Measurements from ENCODE around the gene PRSS3. TPM values are rescaled to one million over a fixed set of nuclear protein-coding genes. Genes with fewer than 3 reads are reported as not detected.
"Not testable (repeated sequence)": the region's sequence is repeated elsewhere in the genome, so short reads cannot be mapped to it uniquely, and the experiment has no call there.

PRSS3 gene
- polyA plus RNA-seq, 1 donor (not counting 4 experiments of a cell fraction or from before 2014, with no cell fraction given) = 9.1 TPM

DNA sequence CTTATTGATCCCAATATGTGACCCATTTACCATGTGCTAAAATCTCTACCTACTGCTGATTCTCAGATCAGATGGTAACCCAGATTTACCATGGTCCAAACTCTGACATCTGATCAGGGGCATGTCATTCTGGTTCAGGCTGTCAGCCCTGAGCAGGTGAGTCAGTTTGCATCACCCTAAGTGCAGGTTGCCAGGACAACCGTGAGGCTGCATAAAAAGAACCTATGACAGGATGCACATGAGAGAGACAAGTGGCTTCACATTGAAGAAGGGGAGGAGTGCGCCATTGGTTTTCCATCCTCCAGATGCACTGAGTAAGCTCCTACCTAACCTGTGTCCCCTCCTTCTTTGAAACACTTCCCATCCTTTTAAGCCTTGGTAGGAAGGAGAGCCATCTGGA is 801 bp upstream of the PRSS3 start:
- H3K9me1 ChIP-seq (ENCODE audit: control insufficient read depth, extremely low read depth, insufficient read depth, low read length) = no peaks in the 10 kb centered on the region
- no peak overlapping the region for H3K27ac ChIP-seq (ENCODE audit: control insufficient read depth, insufficient read depth, low read length)
- no peak overlapping the region for H3K4me3 ChIP-seq (ENCODE audit: control insufficient read depth in 2 of 3, extremely low read depth in 1 of 3, insufficient read depth in 2 of 3, low read depth in 1 of 3, low read length in 3 of 3)
- no peaks in the 10 kb centered on the region for H4K20me1 ChIP-seq (ENCODE audit: control insufficient read depth, extremely low read depth, insufficient read depth, low read length)
- no peak overlapping the region for H3K9ac ChIP-seq (ENCODE audit: control insufficient read depth, extremely low read depth, insufficient read depth, low read length)
- no peak for DNase-seq (ENCODE audit: low read depth, low spot score)
- no peaks in the 10 kb centered on the region for H3K79me2 ChIP-seq (ENCODE audit: control insufficient read depth, insufficient read depth, low read length)
- H3K4me2 ChIP-seq (ENCODE audit: control insufficient read depth, extremely low read depth, insufficient read depth, low read depth, low read length) = no peak overlapping the region
- H3K27me3 ChIP-seq (ENCODE audit: control insufficient read depth, extremely low read depth, insufficient read depth, low read length) = no peaks in the 10 kb centered on the region
- no peak for FAIRE-seq
- H3K9me3 ChIP-seq (ENCODE audit: control insufficient read depth, low read depth, low read length) = no peaks in the 10 kb centered on the region
- peaks cover 3 to 6% of the 10 kb centered on the region in 2 experiments for H3K36me3 ChIP-seq (ENCODE audit: control insufficient read depth in 2 of 2, extremely low read depth in 1 of 2, insufficient read depth in 2 of 2, low read length in 2 of 2)
- dilution Hi-C loops (cut with MboI; ENCODE audit: extremely low pct_ligation_motif_present, low sequenced_read_pairs) = no loop called here
- peaks cover 12% of the 10 kb centered on the region for H3K4me1 ChIP-seq (ENCODE audit: control insufficient read depth, extremely low read depth, insufficient read depth, low read length)
- H2AFZ ChIP-seq (ENCODE audit: control insufficient read depth, low read length) = no peak overlapping the region
- TF ChIP-seq, protein P1, sequence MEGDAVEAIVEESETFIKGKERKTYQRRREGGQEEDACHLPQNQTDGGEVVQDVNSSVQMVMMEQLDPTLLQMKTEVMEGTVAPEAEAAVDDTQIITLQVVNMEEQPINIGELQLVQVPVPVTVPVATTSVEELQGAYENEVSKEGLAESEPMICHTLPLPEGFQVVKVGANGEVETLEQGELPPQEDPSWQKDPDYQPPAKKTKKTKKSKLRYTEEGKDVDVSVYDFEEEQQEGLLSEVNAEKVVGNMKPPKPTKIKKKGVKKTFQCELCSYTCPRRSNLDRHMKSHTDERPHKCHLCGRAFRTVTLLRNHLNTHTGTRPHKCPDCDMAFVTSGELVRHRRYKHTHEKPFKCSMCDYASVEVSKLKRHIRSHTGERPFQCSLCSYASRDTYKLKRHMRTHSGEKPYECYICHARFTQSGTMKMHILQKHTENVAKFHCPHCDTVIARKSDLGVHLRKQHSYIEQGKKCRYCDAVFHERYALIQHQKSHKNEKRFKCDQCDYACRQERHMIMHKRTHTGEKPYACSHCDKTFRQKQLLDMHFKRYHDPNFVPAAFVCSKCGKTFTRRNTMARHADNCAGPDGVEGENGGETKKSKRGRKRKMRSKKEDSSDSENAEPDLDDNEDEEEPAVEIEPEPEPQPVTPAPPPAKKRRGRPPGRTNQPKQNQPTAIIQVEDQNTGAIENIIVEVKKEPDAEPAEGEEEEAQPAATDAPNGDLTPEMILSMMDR (optimal IDR thresholded peaks at IDR 0.05 in 1 of 3, IDR thresholded peaks at IDR 0.05 in 1 of 3, conservative IDR thresholded peaks at IDR 0.05 in 1 of 3; ENCODE audit: extremely low read depth in 1 of 3, insufficient read depth in 2 of 3, low read length in 3 of 3) = no peak
- TF ChIP-seq EZH2 (IDR thresholded peaks at IDR 0.05; ENCODE audit: low read length) = no peak

GRCh38 chr9:33795819-33796218 is 458 bp downstream of the PRSS3 start:
- no peak overlapping the region for H3K9ac ChIP-seq (ENCODE audit: control insufficient read depth, extremely low read depth, insufficient read depth, low read length)
- no peaks in the 10 kb centered on the region for H4K20me1 ChIP-seq (ENCODE audit: control insufficient read depth, extremely low read depth, insufficient read depth, low read length)
- dilution Hi-C loops (cut with MboI; ENCODE audit: extremely low pct_ligation_motif_present, low sequenced_read_pairs) = no loop called here
- no peak overlapping the region for H3K4me3 ChIP-seq (ENCODE audit: control insufficient read depth in 2 of 3, extremely low read depth in 1 of 3, insufficient read depth in 2 of 3, low read depth in 1 of 3, low read length in 3 of 3)
- peaks cover 3 to 6% of the 10 kb centered on the region in 2 experiments for H3K36me3 ChIP-seq (ENCODE audit: control insufficient read depth in 2 of 2, extremely low read depth in 1 of 2, insufficient read depth in 2 of 2, low read length in 2 of 2)
- no peak for TF ChIP-seq EZH2 (IDR thresholded peaks at IDR 0.05; ENCODE audit: low read length)
- TF ChIP-seq, protein P1 (optimal IDR thresholded peaks at IDR 0.05 in 1 of 3, IDR thresholded peaks at IDR 0.05 in 1 of 3, conservative IDR thresholded peaks at IDR 0.05 in 1 of 3; ENCODE audit: extremely low read depth in 1 of 3, insufficient read depth in 2 of 3, low read length in 3 of 3) = no peak
- no peak overlapping the region for H2AFZ ChIP-seq (ENCODE audit: control insufficient read depth, low read length)
- H3K4me1 ChIP-seq (ENCODE audit: control insufficient read depth, extremely low read depth, insufficient read depth, low read length) = peaks cover 12% of the 10 kb centered on the region
- DNase-seq (ENCODE audit: low read depth, low spot score) (no peak), FAIRE-seq (no peak)
- no peaks in the 10 kb centered on the region for H3K9me1 ChIP-seq (ENCODE audit: control insufficient read depth, extremely low read depth, insufficient read depth, low read length)
- H3K79me2 ChIP-seq (ENCODE audit: control insufficient read depth, insufficient read depth, low read length) = no peaks in the 10 kb centered on the region
- no peaks in the 10 kb centered on the region for H3K27me3 ChIP-seq (ENCODE audit: control insufficient read depth, extremely low read depth, insufficient read depth, low read length)
- H3K4me2 ChIP-seq (ENCODE audit: control insufficient read depth, extremely low read depth, insufficient read depth, low read depth, low read length) = no peak overlapping the region
- H3K9me3 ChIP-seq (ENCODE audit: control insufficient read depth, low read depth, low read length) = no peaks in the 10 kb centered on the region
- no peak overlapping the region for H3K27ac ChIP-seq (ENCODE audit: control insufficient read depth, insufficient read depth, low read length)

- H3K36me3 ChIP-seq (ENCODE audit: control insufficient read depth in 2 of 2, extremely low read depth in 1 of 2, insufficient read depth in 2 of 2, low read length in 2 of 2); H4K20me1 ChIP-seq (ENCODE audit: control insufficient read depth, extremely low read depth, insufficient read depth, low read length); H3K27ac ChIP-seq (ENCODE audit: control insufficient read depth, insufficient read depth, low read length); H3K4me2 ChIP-seq (ENCODE audit: control insufficient read depth, extremely low read depth, insufficient read depth, low read depth, low read length); H3K9ac ChIP-seq (ENCODE audit: control insufficient read depth, extremely low read depth, insufficient read depth, low read length); H2AFZ ChIP-seq (ENCODE audit: control insufficient read depth, low read length); H3K79me2 ChIP-seq (ENCODE audit: control insufficient read depth, insufficient read depth, low read length); H3K27me3 ChIP-seq (ENCODE audit: control insufficient read depth, extremely low read depth, insufficient read depth, low read length); H3K4me3 ChIP-seq (ENCODE audit: control insufficient read depth in 2 of 3, extremely low read depth in 1 of 3, insufficient read depth in 2 of 3, low read depth in 1 of 3, low read length in 3 of 3); H3K9me3 ChIP-seq (ENCODE audit: control insufficient read depth, low read depth, low read length); H3K4me1 ChIP-seq (ENCODE audit: control insufficient read depth, extremely low read depth, insufficient read depth, low read length); DNase-seq (ENCODE audit: low read depth, low spot score); FAIRE-seq; H3K9me1 ChIP-seq (ENCODE audit: control insufficient read depth, extremely low read depth, insufficient read depth, low read length); dilution Hi-C loops (cut with MboI; ENCODE audit: extremely low pct_ligation_motif_present, low sequenced_read_pairs): not testable (repeated sequence)
These were observed 1.3 kb downstream of the PRSS3 start for GRCh38 chr9:33796679-33797078.
